ENCODE results near the gene C2orf81.
"Not testable (repeated sequence)": the region's sequence is repeated elsewhere in the genome, so short reads cannot be mapped to it uniquely, and the experiment has no call there.

C2orf81 gene

DNA sequence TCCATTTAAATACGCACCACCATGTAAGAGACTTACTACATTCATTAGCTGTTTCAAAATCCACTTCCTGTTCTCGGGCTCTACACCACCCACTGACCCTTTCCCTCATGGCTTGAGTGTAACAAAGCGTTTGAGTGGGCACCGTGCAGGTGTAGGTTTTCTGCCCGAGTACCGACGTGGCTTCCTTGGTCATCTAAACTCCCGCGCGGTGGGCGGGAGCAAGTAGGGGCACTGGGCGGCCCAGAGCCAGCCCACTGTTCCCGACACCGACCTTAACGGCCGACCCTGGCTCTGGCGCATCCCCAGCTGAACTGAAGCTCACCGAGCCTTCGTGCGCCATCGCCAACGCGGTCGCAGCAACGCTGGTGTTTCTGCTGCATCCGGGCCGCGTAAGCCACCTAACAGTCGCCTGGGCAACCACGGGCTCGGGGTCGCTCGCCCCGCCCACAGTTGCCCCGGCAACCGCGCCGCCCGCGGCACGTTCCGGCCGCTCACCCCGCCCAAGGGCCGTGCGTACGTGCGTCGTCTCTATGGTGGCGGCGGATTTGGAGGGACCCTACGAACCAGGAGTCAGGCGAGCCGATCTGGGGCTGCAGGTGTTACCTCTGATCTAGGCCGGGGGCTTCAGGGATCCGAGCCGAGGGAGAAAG lies at the start of gene C2orf81, which contains the start of gene WDR54:
Gene C2orf81 (minus strand): TSS at position 399 of the 650 bp plus-strand sequence. CDS start 59 bp downstream, at position 340.
Gene WDR54 (plus strand): TSS at position 510 of the 650 bp plus-strand sequence. CDS start 424 bp downstream, outside the sequence.
- Histone ChIP-seq H3K4me1 (ENCODE audit: control insufficient read depth in 2 of 2, insufficient read depth in 2 of 2, low read length in 2 of 2) (peaks cover 5 to 9% of the 10 kb centered on the region in 2 donors), H3K9ac (ENCODE audit: low read depth in 1 of 2, low read length in 2 of 2) (peak within 1 kb of the TSS; percentile 57 to 60), H3K27me3 (ENCODE audit: control insufficient read depth in 2 of 2, insufficient read depth in 2 of 2, low read length in 2 of 2) (no peaks in the 10 kb centered on the region), H3K27ac (ENCODE audit: low read depth in 2 of 2, low read length in 2 of 2) (peak within 1 kb of the TSS; percentile 71 to 82), H3K4me3 (ENCODE audit: low read length in 2 of 2) (peak within 1 kb of the TSS; percentile 82 to 84), H3K9me3 (ENCODE audit: control insufficient read depth in 2 of 2, low read length in 2 of 2) (no peaks in the 10 kb centered on the region), H3K36me3 (ENCODE audit: control insufficient read depth in 2 of 2, insufficient read depth in 2 of 2, low read length in 2 of 2) (peaks cover 10 to 16% of the 10 kb centered on the region in 2 donors)

DNA sequence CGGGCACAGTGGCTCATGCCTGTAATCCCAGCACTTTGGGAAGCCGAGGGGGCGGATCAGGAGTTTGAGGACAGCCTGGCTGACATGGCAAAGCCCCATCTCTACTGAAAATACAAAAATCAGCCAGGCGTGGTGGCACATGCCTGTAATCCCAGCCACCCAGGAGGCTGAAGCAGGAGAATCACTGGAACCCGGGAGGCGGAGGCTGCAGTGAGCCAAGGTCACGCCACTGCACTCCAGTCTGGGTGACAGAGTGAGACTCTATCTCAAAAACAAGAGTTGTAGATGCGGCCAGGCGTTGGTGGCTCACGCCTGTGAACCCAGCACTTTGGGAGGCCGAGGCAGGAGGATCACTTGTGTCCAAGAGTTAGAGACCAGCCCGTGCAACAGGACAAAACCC lies 49.3 kb upstream of the C2orf81 start:
- not testable (repeated sequence) for H3K9me3 ChIP-seq (ENCODE audit: control insufficient read depth in 2 of 2, low read length in 2 of 2); H3K4me3 ChIP-seq (ENCODE audit: low read length in 2 of 2); H3K27ac ChIP-seq (ENCODE audit: low read depth in 2 of 2, low read length in 2 of 2); H3K9ac ChIP-seq (ENCODE audit: low read depth in 1 of 2, low read length in 2 of 2); H3K27me3 ChIP-seq (ENCODE audit: control insufficient read depth in 2 of 2, insufficient read depth in 2 of 2, low read length in 2 of 2)
- peaks cover 13 to 15% of the 10 kb centered on the region in 2 donors for H3K36me3 ChIP-seq (ENCODE audit: control insufficient read depth in 2 of 2, insufficient read depth in 2 of 2, low read length in 2 of 2)
- peaks cover 19 to 23% of the 10 kb centered on the region in 2 donors for H3K4me1 ChIP-seq (ENCODE audit: control insufficient read depth in 2 of 2, insufficient read depth in 2 of 2, low read length in 2 of 2)

DNA sequence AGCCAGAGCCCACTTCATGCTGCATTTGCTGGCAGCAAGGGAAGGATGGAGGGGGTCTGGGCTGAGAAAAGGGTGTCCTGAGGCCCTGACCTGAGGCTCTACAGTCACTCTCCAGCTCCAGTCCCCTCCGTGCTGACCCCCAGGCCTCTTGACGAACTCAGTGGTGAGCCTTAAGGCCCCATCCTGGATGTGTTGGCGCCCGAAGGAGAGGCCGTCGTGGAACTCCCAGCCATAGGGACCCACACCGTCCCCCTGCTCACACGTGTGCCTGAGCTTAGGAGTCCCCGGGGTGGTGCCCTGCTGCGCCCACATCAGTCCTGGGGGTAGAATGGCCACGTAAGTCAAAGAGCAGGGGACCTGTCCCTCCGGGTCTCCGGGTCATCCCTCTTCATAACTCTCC lies 43.0 kb upstream of the C2orf81 start:
- Histone ChIP-seq H3K4me1 (ENCODE audit: control insufficient read depth in 2 of 2, insufficient read depth in 2 of 2, low read length in 2 of 2) (peaks cover 11 to 15% of the 10 kb centered on the region in 2 donors), H3K36me3 (ENCODE audit: control insufficient read depth in 2 of 2, insufficient read depth in 2 of 2, low read length in 2 of 2) (peaks cover 8 to 16% of the 10 kb centered on the region in 2 donors), H3K27me3 (ENCODE audit: control insufficient read depth in 2 of 2, insufficient read depth in 2 of 2, low read length in 2 of 2) (no peaks in the 10 kb centered on the region), H3K27ac (ENCODE audit: low read depth in 2 of 2, low read length in 2 of 2) (peak overlapping the region in 1 of 2 donors; percentile 77), H3K9me3 (ENCODE audit: control insufficient read depth in 2 of 2, low read length in 2 of 2) (no peaks in the 10 kb centered on the region), H3K9ac (ENCODE audit: low read depth in 1 of 2, low read length in 2 of 2) (peak overlapping the region; percentile 84 to 91), H3K4me3 (ENCODE audit: low read length in 2 of 2) (peak overlapping the region; percentile 87 to 98)

DNA sequence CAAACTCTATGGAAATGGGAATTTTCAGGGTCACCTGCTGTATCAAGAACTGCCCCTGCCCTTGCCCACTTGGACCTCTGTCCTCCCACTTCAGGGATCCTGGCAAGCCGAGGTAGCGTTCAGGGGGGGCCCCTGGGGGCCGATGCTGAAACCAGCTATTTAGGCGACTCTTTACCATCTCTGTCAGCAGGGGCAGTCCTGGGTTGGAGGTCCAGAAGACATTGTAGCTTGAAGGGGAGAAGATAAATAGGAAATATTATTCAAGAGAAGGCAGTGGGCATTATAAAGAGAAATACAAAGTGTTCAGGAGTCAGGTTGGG lies 41.3 kb upstream of the C2orf81 start:
- Histone ChIP-seq H3K27ac (ENCODE audit: low read depth in 2 of 2, low read length in 2 of 2) (no peak overlapping the region), H3K36me3 (ENCODE audit: control insufficient read depth in 2 of 2, insufficient read depth in 2 of 2, low read length in 2 of 2) (peaks cover 8 to 16% of the 10 kb centered on the region in 2 donors), H3K9me3 (ENCODE audit: control insufficient read depth in 2 of 2, low read length in 2 of 2) (no peaks in the 10 kb centered on the region), H3K4me3 (ENCODE audit: low read length in 2 of 2) (no peak overlapping the region), H3K27me3 (ENCODE audit: control insufficient read depth in 2 of 2, insufficient read depth in 2 of 2, low read length in 2 of 2) (no peaks in the 10 kb centered on the region), H3K9ac (ENCODE audit: low read depth in 1 of 2, low read length in 2 of 2) (no peak overlapping the region), H3K4me1 (ENCODE audit: control insufficient read depth in 2 of 2, insufficient read depth in 2 of 2, low read length in 2 of 2) (peaks cover 15 to 20% of the 10 kb centered on the region in 2 donors)

DNA sequence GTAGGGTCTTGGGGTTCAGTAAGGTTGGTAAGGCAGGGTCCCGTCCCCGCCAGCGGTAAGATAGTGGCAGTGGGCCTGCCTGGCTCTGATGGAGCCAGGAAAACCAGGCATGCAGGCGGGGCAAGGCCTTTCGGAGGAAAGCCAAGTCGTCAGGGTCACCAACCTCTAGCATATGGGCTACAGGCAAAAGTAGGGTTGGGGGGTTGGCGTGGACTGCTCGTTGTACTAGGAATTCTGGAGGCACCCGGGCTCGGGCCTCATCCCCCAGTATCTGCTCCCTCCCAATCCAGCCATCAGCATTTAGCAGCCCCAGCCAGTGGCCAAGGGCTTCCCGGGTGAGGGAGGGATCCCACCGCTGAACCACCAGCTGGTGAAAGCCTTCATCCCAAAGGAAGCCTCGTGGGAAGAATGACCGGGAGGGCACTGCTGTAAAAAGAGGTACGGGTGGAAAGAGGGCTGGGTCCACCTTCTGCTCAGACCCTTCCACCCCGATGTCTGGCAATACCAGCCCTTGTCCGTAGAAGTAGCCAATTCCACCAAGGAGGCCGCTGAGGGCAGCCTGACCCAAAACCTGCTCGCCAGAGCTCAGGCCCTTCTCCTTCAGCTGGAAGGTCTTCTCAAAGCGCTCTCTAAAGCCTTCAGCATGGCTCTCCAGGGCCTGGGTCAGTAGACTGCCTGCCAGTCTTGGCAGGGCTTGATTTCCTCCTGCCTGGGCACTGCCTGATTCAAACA lies 40.8 kb upstream of the C2orf81 start:
- Histone ChIP-seq H3K4me3 (ENCODE audit: low read length in 2 of 2) (no peak overlapping the region), H3K36me3 (ENCODE audit: control insufficient read depth in 2 of 2, insufficient read depth in 2 of 2, low read length in 2 of 2) (peaks cover 8 to 16% of the 10 kb centered on the region in 2 donors), H3K4me1 (ENCODE audit: control insufficient read depth in 2 of 2, insufficient read depth in 2 of 2, low read length in 2 of 2) (peaks cover 15 to 21% of the 10 kb centered on the region in 2 donors), H3K9me3 (ENCODE audit: control insufficient read depth in 2 of 2, low read length in 2 of 2) (no peaks in the 10 kb centered on the region), H3K27ac (ENCODE audit: low read depth in 2 of 2, low read length in 2 of 2) (no peak overlapping the region), H3K27me3 (ENCODE audit: control insufficient read depth in 2 of 2, insufficient read depth in 2 of 2, low read length in 2 of 2) (no peaks in the 10 kb centered on the region), H3K9ac (ENCODE audit: low read depth in 1 of 2, low read length in 2 of 2) (no peak overlapping the region)

DNA sequence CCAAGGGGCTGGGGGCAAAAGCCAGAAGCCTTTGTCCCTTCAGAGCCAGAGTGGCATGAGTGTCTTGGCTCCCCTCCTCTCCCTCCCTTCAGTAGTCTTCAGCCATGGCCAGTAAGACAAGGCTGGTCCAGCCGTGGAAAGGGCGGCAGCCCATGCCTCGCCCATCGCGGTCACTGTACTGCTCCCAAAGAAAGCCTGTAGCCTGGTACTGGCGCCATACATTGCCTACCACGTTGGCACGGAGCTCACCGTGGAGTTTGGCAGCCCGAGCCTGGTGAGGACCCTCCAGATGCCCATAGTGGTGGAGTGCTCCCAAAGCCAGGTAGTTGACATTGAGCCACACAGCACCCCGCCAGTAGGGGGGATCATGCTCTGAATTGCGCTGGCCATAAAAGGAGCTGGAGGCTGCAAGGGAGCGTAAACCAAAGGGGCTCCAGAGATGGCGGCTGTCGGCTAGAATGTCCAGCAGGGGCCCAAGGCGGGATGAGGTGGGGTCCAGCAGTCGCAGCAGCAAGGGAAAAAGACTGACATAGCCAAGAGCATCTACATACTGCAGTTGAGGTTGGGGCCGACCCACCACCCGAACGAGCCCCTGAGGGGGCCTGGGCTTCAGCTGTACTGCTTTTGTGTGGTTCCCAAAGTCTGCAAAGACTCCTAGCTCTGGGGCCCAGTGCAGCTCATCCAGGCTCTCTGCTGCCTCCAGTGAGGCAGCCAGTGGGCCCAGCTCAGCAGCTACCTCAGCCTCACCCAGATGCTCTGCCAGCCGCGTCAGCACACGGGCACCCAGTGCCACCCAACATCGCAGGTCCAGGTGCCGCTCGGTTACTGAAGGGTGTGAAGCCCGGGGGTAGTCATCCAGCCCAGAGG lies 40.0 kb upstream of the C2orf81 start:
- Histone ChIP-seq H3K27me3 (ENCODE audit: control insufficient read depth in 2 of 2, insufficient read depth in 2 of 2, low read length in 2 of 2) (no peaks in the 10 kb centered on the region), H3K36me3 (ENCODE audit: control insufficient read depth in 2 of 2, insufficient read depth in 2 of 2, low read length in 2 of 2) (peaks cover 8 to 16% of the 10 kb centered on the region in 2 donors), H3K9me3 (ENCODE audit: control insufficient read depth in 2 of 2, low read length in 2 of 2) (no peaks in the 10 kb centered on the region), H3K9ac (ENCODE audit: low read depth in 1 of 2, low read length in 2 of 2) (no peak overlapping the region), H3K27ac (ENCODE audit: low read depth in 2 of 2, low read length in 2 of 2) (no peak overlapping the region), H3K4me3 (ENCODE audit: low read length in 2 of 2) (no peak overlapping the region), H3K4me1 (ENCODE audit: control insufficient read depth in 2 of 2, insufficient read depth in 2 of 2, low read length in 2 of 2) (peaks cover 22 to 28% of the 10 kb centered on the region in 2 donors)

DNA sequence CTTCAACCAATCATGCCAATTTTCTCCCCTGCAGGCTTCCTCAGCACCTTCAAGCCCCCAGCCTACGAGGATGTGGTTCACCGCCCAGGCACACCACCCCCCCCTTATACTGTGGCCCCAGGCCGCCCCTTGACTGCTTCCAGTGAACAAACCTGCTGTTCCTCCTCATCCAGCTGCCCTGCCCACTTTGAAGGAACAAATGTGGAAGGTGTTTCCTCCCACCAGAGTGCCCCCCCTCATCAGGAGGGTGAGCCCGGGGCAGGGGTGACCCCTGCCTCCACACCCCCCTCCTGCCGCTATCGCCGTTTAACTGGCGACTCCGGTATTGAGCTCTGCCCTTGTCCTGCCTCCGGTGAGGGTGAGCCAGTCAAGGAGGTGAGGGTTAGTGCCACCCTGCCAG lies 38.8 kb upstream of the C2orf81 start:
- not testable (repeated sequence) for H3K27ac ChIP-seq (ENCODE audit: low read depth in 2 of 2, low read length in 2 of 2); H3K9me3 ChIP-seq (ENCODE audit: control insufficient read depth in 2 of 2, low read length in 2 of 2); H3K27me3 ChIP-seq (ENCODE audit: control insufficient read depth in 2 of 2, insufficient read depth in 2 of 2, low read length in 2 of 2); H3K9ac ChIP-seq (ENCODE audit: low read depth in 1 of 2, low read length in 2 of 2); H3K4me3 ChIP-seq (ENCODE audit: low read length in 2 of 2)
- Histone ChIP-seq H3K4me1 (ENCODE audit: control insufficient read depth in 2 of 2, insufficient read depth in 2 of 2, low read length in 2 of 2) (peaks cover 30 to 34% of the 10 kb centered on the region in 2 donors), H3K36me3 (ENCODE audit: control insufficient read depth in 2 of 2, insufficient read depth in 2 of 2, low read length in 2 of 2) (peaks cover 8 to 20% of the 10 kb centered on the region in 2 donors)

DNA sequence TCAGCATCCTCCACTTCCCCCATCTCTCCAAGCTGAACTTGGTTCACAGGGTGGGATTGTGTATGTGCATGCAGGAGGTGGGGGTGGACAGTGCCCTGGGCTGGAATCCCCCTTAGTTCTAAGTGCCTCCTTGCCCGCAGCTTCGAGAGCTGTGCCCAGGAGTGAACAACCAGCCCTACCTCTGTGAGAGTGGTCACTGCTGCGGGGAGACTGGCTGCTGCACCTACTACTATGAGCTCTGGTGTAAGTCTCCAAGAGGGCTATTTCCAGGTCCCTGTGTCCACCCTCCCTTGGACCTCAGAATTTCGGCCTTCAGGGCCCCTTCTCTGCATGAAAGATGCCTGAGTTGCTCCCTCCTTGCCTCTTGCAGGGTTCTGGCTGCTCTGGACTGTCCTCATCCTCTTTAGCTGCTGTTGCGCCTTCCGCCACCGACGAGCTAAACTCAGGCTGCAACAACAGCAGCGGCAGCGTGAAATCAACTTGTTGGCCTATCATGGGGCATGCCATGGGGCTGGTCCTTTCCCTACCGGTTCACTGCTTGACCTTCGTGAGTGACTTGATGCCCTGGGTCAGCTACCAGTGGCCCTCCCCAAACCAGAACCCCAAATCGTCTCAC lies 38.2 kb upstream of the C2orf81 start:
- H3K4me1 ChIP-seq (ENCODE audit: control insufficient read depth in 2 of 2, insufficient read depth in 2 of 2, low read length in 2 of 2) = peaks cover 32 to 33% of the 10 kb centered on the region in 2 donors
- peak overlapping the region in 1 of 2 donors; percentile 41 for H3K9ac ChIP-seq (ENCODE audit: low read depth in 1 of 2, low read length in 2 of 2)
- H3K4me3 ChIP-seq (ENCODE audit: low read length in 2 of 2) = peak overlapping the region in 1 of 2 donors; percentile 91
- not testable (repeated sequence) for H3K27me3 ChIP-seq (ENCODE audit: control insufficient read depth in 2 of 2, insufficient read depth in 2 of 2, low read length in 2 of 2); H3K9me3 ChIP-seq (ENCODE audit: control insufficient read depth in 2 of 2, low read length in 2 of 2); H3K27ac ChIP-seq (ENCODE audit: low read depth in 2 of 2, low read length in 2 of 2)
- H3K36me3 ChIP-seq (ENCODE audit: control insufficient read depth in 2 of 2, insufficient read depth in 2 of 2, low read length in 2 of 2) = peaks cover 8 to 20% of the 10 kb centered on the region in 2 donors

DNA sequence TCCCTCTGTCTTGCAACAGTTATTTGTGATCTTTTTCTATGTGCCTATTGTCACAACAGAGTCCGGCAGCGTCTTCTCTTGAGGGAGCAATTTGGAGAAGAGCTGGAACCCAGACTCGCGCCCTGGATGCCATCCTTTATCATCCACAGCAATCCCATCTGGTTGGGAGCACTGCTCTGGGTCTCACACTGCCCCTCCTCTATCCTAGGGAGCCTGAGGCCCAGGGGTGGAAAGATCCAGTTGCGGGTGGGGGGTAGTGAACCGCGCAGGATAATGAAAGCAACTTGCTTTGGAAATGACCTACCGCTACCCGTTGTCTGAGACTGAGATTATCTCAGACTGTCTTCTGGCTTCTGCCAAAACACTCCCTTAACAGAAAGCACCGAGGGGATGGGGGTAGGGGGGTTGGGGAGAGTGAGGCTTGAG lies 37.5 kb upstream of the C2orf81 start:
- Histone ChIP-seq H3K36me3 (ENCODE audit: control insufficient read depth in 2 of 2, insufficient read depth in 2 of 2, low read length in 2 of 2) (peaks cover 8 to 20% of the 10 kb centered on the region in 2 donors), H3K9me3 (ENCODE audit: control insufficient read depth in 2 of 2, low read length in 2 of 2) (no peaks in the 10 kb centered on the region), H3K9ac (ENCODE audit: low read depth in 1 of 2, low read length in 2 of 2) (peak overlapping the region; percentile 58 to 64), H3K4me1 (ENCODE audit: control insufficient read depth in 2 of 2, insufficient read depth in 2 of 2, low read length in 2 of 2) (peaks cover 25 to 28% of the 10 kb centered on the region in 2 donors), H3K4me3 (ENCODE audit: low read length in 2 of 2) (peak overlapping the region; percentile 82 to 91), H3K27ac (ENCODE audit: low read depth in 2 of 2, low read length in 2 of 2) (peak overlapping the region; percentile 60 to 65), H3K27me3 (ENCODE audit: control insufficient read depth in 2 of 2, insufficient read depth in 2 of 2, low read length in 2 of 2) (no peaks in the 10 kb centered on the region)
